ENCODE data around the gene RBM45. TPM values are rescaled to one million over a fixed set of nuclear protein-coding genes. Genes with fewer than 3 reads are reported as not detected.

RBM45 gene
- total RNA-seq, 2 experiments from 2014 or later: 13.2 to 18.1 TPM

- H3K27ac ChIP-seq (ENCODE audit: low read depth, low read length, poor library complexity, severe bottlenecking): no peak overlapping the region
- H3K9me3 ChIP-seq (ENCODE audit: low read length): no peaks in the 10 kb centered on the region
- no peaks in the 10 kb centered on the region for H3K79me2 ChIP-seq (ENCODE audit: insufficient read depth, low read depth, low read length)
- H2AFZ ChIP-seq (ENCODE audit: low read length): no peak overlapping the region
- CTCF ChIA-PET (ENCODE audit: unreplicated experiment): no interaction called here
- H3K9me2 ChIP-seq (ENCODE audit: insufficient read depth, low read length): no peaks in the 10 kb centered on the region
- TF ChIP-seq CTCF (conservative IDR thresholded peaks at IDR 0.05; ENCODE audit: low read length) (no peak), EZH2phosphoT487 (IDR thresholded peaks at IDR 0.05; ENCODE audit: borderline replicate concordance, low read depth, low read length) (no peak)
- intact Hi-C loops (cut with micrococcal nuclease; ENCODE audit: unreplicated experiment): no loop called here
- H3K4me1 ChIP-seq (ENCODE audit: insufficient read depth, low read length, poor library complexity, severe bottlenecking): no peaks in the 10 kb centered on the region
- H3K36me3 ChIP-seq (ENCODE audit: insufficient read depth, low read length): peaks cover 61% of the 10 kb centered on the region
- POLR2A ChIA-PET: interaction anchor here (1.1 to 1.3 kb wide), 3 partner anchors 9 to 26 kb away, joined by 3 to 4 read pairs (median 3); no protein-coding TSS in a partner anchor
- no peak overlapping the region for H3K4me3 ChIP-seq (ENCODE audit: low read depth, low read length, poor library complexity, severe bottlenecking)
- H3K4me2 ChIP-seq (ENCODE audit: low read length): no peak overlapping the region
- no peak for DNase-seq (ENCODE audit: low spot score)
- H4K20me1 ChIP-seq (ENCODE audit: insufficient read depth, low read length): no peaks in the 10 kb centered on the region
- no TSS peak for BruUV-seq (replicated peaks)
Measured at GRCh38 chr2:178123163-178123562, 10.9 kb downstream of the RBM45 start.

- BruUV-seq (replicated peaks): no TSS peak
- Histone ChIP-seq H3K79me2 (ENCODE audit: insufficient read depth, low read depth, low read length) (no peaks in the 10 kb centered on the region), H3K4me2 (ENCODE audit: low read length) (no peak overlapping the region), H3K4me3 (ENCODE audit: low read depth, low read length, poor library complexity, severe bottlenecking) (no peak overlapping the region), H4K20me1 (ENCODE audit: insufficient read depth, low read length) (no peaks in the 10 kb centered on the region), H3K9me3 (ENCODE audit: low read length) (no peaks in the 10 kb centered on the region), H3K4me1 (ENCODE audit: insufficient read depth, low read length, poor library complexity, severe bottlenecking) (no peaks in the 10 kb centered on the region), H2AFZ (ENCODE audit: low read length) (no peak overlapping the region), H3K27ac (ENCODE audit: low read depth, low read length, poor library complexity, severe bottlenecking) (no peak overlapping the region), H3K36me3 (ENCODE audit: insufficient read depth, low read length) (peaks cover 69% of the 10 kb centered on the region), H3K9me2 (ENCODE audit: insufficient read depth, low read length) (no peaks in the 10 kb centered on the region)
- no peak for DNase-seq (ENCODE audit: low spot score)
- CTCF ChIA-PET (ENCODE audit: unreplicated experiment): no interaction called here
- TF ChIP-seq EZH2phosphoT487 (IDR thresholded peaks at IDR 0.05; ENCODE audit: borderline replicate concordance, low read depth, low read length) (no peak), CTCF (conservative IDR thresholded peaks at IDR 0.05; ENCODE audit: low read length) (no peak)
- intact Hi-C loops (cut with micrococcal nuclease; ENCODE audit: unreplicated experiment): no loop called here
- POLR2A ChIA-PET: interaction anchor here (0.8 to 1.8 kb wide), 2 partner anchors 8 to 10 kb away, joined by 4 read pairs; no protein-coding TSS in a partner anchor
Measured at GRCh38 chr2:178125125-178125524, 12.9 kb downstream of the RBM45 start.

GRCh38 chr2:178125862-178126261 lies 13.6 kb downstream of the RBM45 start:
- no peak for TF ChIP-seq CTCF (conservative IDR thresholded peaks at IDR 0.05; ENCODE audit: low read length)
- TF ChIP-seq EZH2phosphoT487 (IDR thresholded peaks at IDR 0.05; ENCODE audit: borderline replicate concordance, low read depth, low read length): no peak
- H3K9me3 ChIP-seq (ENCODE audit: low read length): no peaks in the 10 kb centered on the region
- BruUV-seq (replicated peaks): no TSS peak
- DNase-seq (ENCODE audit: low spot score): no peak
- no peak overlapping the region for H3K4me3 ChIP-seq (ENCODE audit: low read depth, low read length, poor library complexity, severe bottlenecking)
- no peak overlapping the region for H3K4me2 ChIP-seq (ENCODE audit: low read length)
- H3K36me3 ChIP-seq (ENCODE audit: insufficient read depth, low read length): peaks cover 69% of the 10 kb centered on the region
- H3K9me2 ChIP-seq (ENCODE audit: insufficient read depth, low read length): no peaks in the 10 kb centered on the region
- ChIA-PET CTCF (ENCODE audit: unreplicated experiment) (no interaction called here), POLR2A (interaction anchor here (0.8 to 1.8 kb wide), 2 partner anchors 9 to 11 kb away, joined by 4 read pairs; no protein-coding TSS in a partner anchor)
- intact Hi-C loops (cut with micrococcal nuclease; ENCODE audit: unreplicated experiment): no loop called here
- H3K4me1 ChIP-seq (ENCODE audit: insufficient read depth, low read length, poor library complexity, severe bottlenecking): no peaks in the 10 kb centered on the region
- H3K79me2 ChIP-seq (ENCODE audit: insufficient read depth, low read depth, low read length): no peaks in the 10 kb centered on the region
- no peak overlapping the region for H3K27ac ChIP-seq (ENCODE audit: low read depth, low read length, poor library complexity, severe bottlenecking)
- H4K20me1 ChIP-seq (ENCODE audit: insufficient read depth, low read length): no peaks in the 10 kb centered on the region
- no peak overlapping the region for H2AFZ ChIP-seq (ENCODE audit: low read length)

Measured in OCI-LY7 (cell line).